Vagina (tissue), 2 donors: ENCODE results near the gene APOE. TPM values are rescaled to one million over a fixed set of nuclear protein-coding genes. Genes with fewer than 3 reads are reported as not detected.
"Not testable (repeated sequence)": the region's sequence is repeated elsewhere in the genome, so short reads cannot be mapped to it uniquely, and the experiment has no call there.

ENCODE experiments used
- DNase-seq, 2 donors: peaks; one replicate each; pipeline ENCODE4 v3.0.0-alpha.2; 2017; ENCODE audit errors: extremely low spot score in 2 of 2
- H3K27ac ChIP-seq: fragments of 200-600 bp; sonication (generic); one replicate; pipeline ENCODE4 v1.5.1; 2019
- H3K27me3 ChIP-seq: fragments of 200-600 bp; sonication (generic); one replicate; pipeline ENCODE4 v1.5.1; 2019
- H3K36me3 ChIP-seq, 2 donors: fragments of 200-600 bp; sonication (generic); one replicate each; pipeline ENCODE4 v1.5.1; 2017 to 2019
- H3K4me1 ChIP-seq: fragments of 200-600 bp; sonication (generic); one replicate; pipeline ENCODE4 v1.5.1; 2019
- H3K4me3 ChIP-seq, 2 donors: fragments of 200-600 bp; sonication (generic); 1 replicate in 1 of 2; 2 replicates in 1 of 2; pipeline ENCODE4 v1.5.1; 2016 to 2019
- H3K9me3 ChIP-seq: fragments of 200-600 bp; sonication (generic); one replicate; pipeline ENCODE4 v1.5.1; 2019
- POLR2A ChIP-seq, 2 donors: fragments of 450-650 bp; IDR thresholded peaks; one replicate each; pipeline ENCODE4 v1.6.1; 2017; ENCODE audit warnings: antibody characterized with exemption in 2 of 2, mild to moderate bottlenecking in 2 of 2, moderate library complexity in 2 of 2
- POLR2AphosphoS5 ChIP-seq, 2 donors: sonication (generic); formaldehyde crosslinking; IDR thresholded peaks; one replicate each; pipeline ENCODE4 v1.9.0; 2017; ENCODE audit warnings: antibody characterized with exemption in 2 of 2, mild to moderate bottlenecking in 2 of 2, low read depth in 1 of 2; ENCODE audit not compliant: insufficient read depth in 1 of 2
- intact Hi-C: fragments of 100-400 bp; cut with DNase I; formaldehyde crosslinking; loops from one replicate; pipeline ENCODE4 v1.15.1; 2023
- total RNA-seq: library from RNA; depleted of rRNA; stranded (reverse); fragments of >200 nt; gene quantifications from one replicate; pipeline ENCODE4 v1.2.3, GENCODE V29; 2016
- TF ChIP-seq, protein P1 (sequence below), 3 experiments: fragments of 450-650 bp in 2 of 3; fragments of 200-600 bp in 1 of 3; sonication (generic) in 1 of 3; IDR thresholded peaks; one replicate each; pipeline ENCODE4 v1.5.1; 2017 to 2019; ENCODE audit warnings: antibody characterized with exemption in 3 of 3, mild to moderate bottlenecking in 2 of 3, moderate library complexity in 2 of 3

APOE gene
- total RNA-seq, 1 donor from 2014 or later: 170 TPM

- TF ChIP-seq POLR2AphosphoS5 (IDR thresholded peaks at IDR 0.05; ENCODE audit: insufficient read depth in 1 of 2, low read depth in 1 of 2) (no peak), POLR2A (IDR thresholded peaks at IDR 0.05) (no peak)
- TF ChIP-seq, protein P1, sequence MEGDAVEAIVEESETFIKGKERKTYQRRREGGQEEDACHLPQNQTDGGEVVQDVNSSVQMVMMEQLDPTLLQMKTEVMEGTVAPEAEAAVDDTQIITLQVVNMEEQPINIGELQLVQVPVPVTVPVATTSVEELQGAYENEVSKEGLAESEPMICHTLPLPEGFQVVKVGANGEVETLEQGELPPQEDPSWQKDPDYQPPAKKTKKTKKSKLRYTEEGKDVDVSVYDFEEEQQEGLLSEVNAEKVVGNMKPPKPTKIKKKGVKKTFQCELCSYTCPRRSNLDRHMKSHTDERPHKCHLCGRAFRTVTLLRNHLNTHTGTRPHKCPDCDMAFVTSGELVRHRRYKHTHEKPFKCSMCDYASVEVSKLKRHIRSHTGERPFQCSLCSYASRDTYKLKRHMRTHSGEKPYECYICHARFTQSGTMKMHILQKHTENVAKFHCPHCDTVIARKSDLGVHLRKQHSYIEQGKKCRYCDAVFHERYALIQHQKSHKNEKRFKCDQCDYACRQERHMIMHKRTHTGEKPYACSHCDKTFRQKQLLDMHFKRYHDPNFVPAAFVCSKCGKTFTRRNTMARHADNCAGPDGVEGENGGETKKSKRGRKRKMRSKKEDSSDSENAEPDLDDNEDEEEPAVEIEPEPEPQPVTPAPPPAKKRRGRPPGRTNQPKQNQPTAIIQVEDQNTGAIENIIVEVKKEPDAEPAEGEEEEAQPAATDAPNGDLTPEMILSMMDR (IDR thresholded peaks at IDR 0.05): no peak
- intact Hi-C loops: no loop called here
- no peak overlapping the region for H3K4me3 ChIP-seq
- no peak overlapping the region for H3K27ac ChIP-seq
- no peaks in the 10 kb centered on the region for H3K27me3 ChIP-seq
- no peaks in the 10 kb centered on the region for H3K9me3 ChIP-seq
- peaks cover 0 to 20% of the 10 kb centered on the region in 2 donors for H3K36me3 ChIP-seq
- DNase-seq: no peak
- peaks cover 3% of the 10 kb centered on the region for H3K4me1 ChIP-seq
Measured at GRCh38 chr19:44884566-44884965, 21.0 kb upstream of the APOE start.

DNA sequence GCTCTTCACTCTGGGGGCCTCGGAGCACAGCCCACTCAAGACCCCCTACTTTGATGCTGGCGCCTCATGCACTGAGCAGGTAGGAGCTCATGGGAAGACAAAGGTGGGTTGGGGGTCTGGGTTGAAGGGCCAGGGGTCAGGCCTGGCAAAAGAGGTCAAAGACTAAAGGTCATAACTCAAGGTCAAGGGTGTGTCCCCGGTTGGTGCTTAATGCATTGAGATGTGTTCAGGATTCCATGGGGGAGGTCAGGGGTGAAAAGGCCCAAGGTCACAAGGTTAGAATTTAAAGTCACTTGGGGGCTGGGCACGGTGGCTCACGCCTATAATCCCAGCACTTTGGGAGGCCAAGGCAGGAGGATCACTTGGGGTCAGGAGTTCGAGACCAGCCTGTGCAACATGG, 19.5 kb upstream of the APOE start:
- H3K4me1 ChIP-seq: peaks cover 9% of the 10 kb centered on the region
- peaks cover 0 to 20% of the 10 kb centered on the region in 2 donors for H3K36me3 ChIP-seq
- H3K27me3 ChIP-seq: no peaks in the 10 kb centered on the region
- no peak overlapping the region for H3K4me3 ChIP-seq
- H3K9me3 ChIP-seq: no peaks in the 10 kb centered on the region
- no peak overlapping the region for H3K27ac ChIP-seq
- intact Hi-C loops: no loop called here
- TF ChIP-seq, protein P1 (IDR thresholded peaks at IDR 0.05): no peak
- TF ChIP-seq POLR2A (IDR thresholded peaks at IDR 0.05) (no peak), POLR2AphosphoS5 (IDR thresholded peaks at IDR 0.05; ENCODE audit: insufficient read depth in 1 of 2, low read depth in 1 of 2) (no peak)
- no peak for DNase-seq

GRCh38 chr19:44887648-44888047, 17.9 kb upstream of the APOE start:
- H3K9me3 ChIP-seq: no peaks in the 10 kb centered on the region
- no peaks in the 10 kb centered on the region for H3K27me3 ChIP-seq
- intact Hi-C loops: no loop called here
- DNase-seq: no peak
- H3K4me3 ChIP-seq: no peak overlapping the region
- peaks cover 22% of the 10 kb centered on the region for H3K4me1 ChIP-seq
- TF ChIP-seq POLR2AphosphoS5 (IDR thresholded peaks at IDR 0.05; ENCODE audit: insufficient read depth in 1 of 2, low read depth in 1 of 2): no peak
- no peak for TF ChIP-seq POLR2A (IDR thresholded peaks at IDR 0.05)
- TF ChIP-seq, protein P1 (IDR thresholded peaks at IDR 0.05): no peak
- H3K36me3 ChIP-seq: peaks cover 0 to 22% of the 10 kb centered on the region in 2 donors
- no peak overlapping the region for H3K27ac ChIP-seq

- Histone ChIP-seq H3K4me1 (peaks cover 29% of the 10 kb centered on the region), H3K36me3 (peaks cover 0 to 26% of the 10 kb centered on the region in 2 donors)
- H3K9me3 ChIP-seq, H3K27me3 ChIP-seq, H3K27ac ChIP-seq, H3K4me3 ChIP-seq, DNase-seq, intact Hi-C loops: not testable (repeated sequence)
Measured at GRCh38 chr19:44888335-44888734, 17.3 kb upstream of the APOE start.

- no peak for DNase-seq
- no peaks in the 10 kb centered on the region for H3K9me3 ChIP-seq
- peak overlapping the region; percentile 65 to 87 for H3K4me3 ChIP-seq
- H3K36me3 ChIP-seq: peaks cover 0 to 30% of the 10 kb centered on the region in 2 donors
- intact Hi-C loops: loop anchor here (5.0 kb wide), 2 partner anchors 202 to 287 kb away; partner anchors contain the start of genes BLOC1S3, PPP1R37 and TRAPPC6A
- peak overlapping the region; percentile 83 for H3K27ac ChIP-seq
- H3K4me1 ChIP-seq: peaks cover 29% of the 10 kb centered on the region
- TF ChIP-seq POLR2AphosphoS5 (IDR thresholded peaks at IDR 0.05; ENCODE audit: insufficient read depth in 1 of 2, low read depth in 1 of 2) (no peak), POLR2A (IDR thresholded peaks at IDR 0.05) (no peak)
- TF ChIP-seq, protein P1 (IDR thresholded peaks at IDR 0.05): no peak
- H3K27me3 ChIP-seq: no peaks in the 10 kb centered on the region
Measured at GRCh38 chr19:44889830-44890365, 15.7 kb upstream of the APOE start.
